IMR-90 (cell line): ENCODE results near the gene TRAPPC14. TPM values are rescaled to one million over a fixed set of nuclear protein-coding genes. Genes with fewer than 3 reads are reported as not detected.

Source experiments
- ATAC-seq: fragments of 200-7000 bp; cut with Tn5 transposase; 2 replicates; pipeline ENCODE4 v1.9.1; 2020; ENCODE audit warnings: low read depth, mild to moderate bottlenecking, moderate library complexity
- BruUV-seq: library from RNA; stranded (reverse); fragments of 400-500 nt; replicated peaks from 2 replicates; lab custom pipeline; 2021; lab: Mats Ljungman, UMichigan
- CTCF ChIA-PET: fragments of 300-600 bp; formaldehyde crosslinking; extraction: SDS; loops from one replicate; lab custom pipeline; 2021; ENCODE audit warnings: antibody characterized with exemption; lab: Yijun Ruan, JAX
- POLR2A ChIA-PET: fragments of 300-600 bp; sonication (Branson Sonifier 250); formaldehyde crosslinking; loops from one replicate; lab custom pipeline; 2022; ENCODE audit warnings: antibody characterized with exemption; ENCODE audit not compliant: unreplicated experiment; lab: Charles Lee
- DNase-seq: peaks from one replicate; pipeline ENCODE4 v3.0.0; 2013
- H2AFZ ChIP-seq: replicated peaks from 2 replicates; pipeline ENCODE3; 2013; ENCODE audit warnings: low read length, mild to moderate bottlenecking; ENCODE audit not compliant: poor library complexity
- H2AK5ac ChIP-seq: 2 replicates; pipeline ENCODE4 v1.6.1; 2013; ENCODE audit warnings: low read depth, low read length, inconsistent platforms
- H2AK9ac ChIP-seq: replicated peaks from 2 replicates; pipeline ENCODE3; 2013; ENCODE audit warnings: mild to moderate bottlenecking, low read depth, low read length, moderate library complexity; ENCODE audit not compliant: poor library complexity
- H2BK120ac ChIP-seq: 2 replicates; pipeline ENCODE4 v1.6.1; 2013; ENCODE audit warnings: low read depth, low read length, inconsistent platforms
- H2BK15ac ChIP-seq: 3 replicates; pipeline ENCODE4 v1.6.1; 2013; ENCODE audit warnings: low read depth, low read length, inconsistent platforms
- H2BK20ac ChIP-seq: 2 replicates; pipeline ENCODE4 v1.6.1; 2013; ENCODE audit warnings: low read depth, mild to moderate bottlenecking, inconsistent platforms, low read length, moderate library complexity
- H2BK5ac ChIP-seq: 2 replicates; pipeline ENCODE4 v1.6.1; 2013; ENCODE audit warnings: mild to moderate bottlenecking, low read depth, low read length, inconsistent platforms; ENCODE audit not compliant: poor library complexity, severe bottlenecking
- H3K14ac ChIP-seq: replicated peaks from 2 replicates; pipeline ENCODE4 v1.6.1; 2013; ENCODE audit warnings: low read depth, low read length, inconsistent platforms
- H3K18ac ChIP-seq: 2 replicates; pipeline ENCODE4 v1.6.1; 2013; ENCODE audit warnings: low read depth, low read length, control low read depth
- H3K23ac ChIP-seq: 2 replicates; pipeline ENCODE4 v1.6.1; 2013; ENCODE audit warnings: low read depth, low read length, inconsistent platforms
- H3K27ac ChIP-seq: 2 replicates; pipeline ENCODE4 v1.5.1; 2013; ENCODE audit warnings: mild to moderate bottlenecking, control low read depth, low read length; ENCODE audit not compliant: insufficient read depth
- H3K27me3 ChIP-seq: 2 replicates; pipeline ENCODE4 v1.6.1; 2013; ENCODE audit warnings: low read length; ENCODE audit not compliant: control insufficient read depth, insufficient read depth
- H3K36me3 ChIP-seq: 2 replicates; pipeline ENCODE4 v1.6.1; 2013; ENCODE audit warnings: low read length, mixed read lengths; ENCODE audit not compliant: control insufficient read depth, insufficient read depth
- H3K4ac ChIP-seq: 2 replicates; pipeline ENCODE4 v1.6.1; 2013; ENCODE audit warnings: low read depth, low read length, inconsistent platforms
- H3K4me1 ChIP-seq: 2 replicates; pipeline ENCODE4 v1.6.1; 2013; ENCODE audit warnings: low read length, mixed read lengths; ENCODE audit not compliant: control insufficient read depth, insufficient read depth
- H3K4me2 ChIP-seq: 2 replicates; pipeline ENCODE4 v1.6.1; 2013; ENCODE audit warnings: low read depth, mild to moderate bottlenecking, control low read depth, low read length, moderate library complexity
- H3K4me3 ChIP-seq: 2 replicates; pipeline ENCODE4 v1.5.1; 2013; ENCODE audit warnings: low read depth, mild to moderate bottlenecking, control low read depth, low read length, moderate library complexity; ENCODE audit not compliant: insufficient read depth
- H3K56ac ChIP-seq: 2 replicates; pipeline ENCODE4 v1.6.1; 2013; ENCODE audit warnings: low read length, inconsistent platforms; ENCODE audit not compliant: insufficient read depth; ENCODE audit errors: extremely low read depth
- H3K79me1 ChIP-seq, 2 experiments: 2 replicates each; pipeline ENCODE4 v1.6.1; 2013; ENCODE audit warnings: low read length in 2 of 2, inconsistent platforms in 1 of 2, low read depth in 1 of 2
- H3K9ac ChIP-seq: 2 replicates; pipeline ENCODE4 v1.6.1; 2013; ENCODE audit warnings: low read depth, low read length, control low read depth
- H3K9me1 ChIP-seq: 2 replicates; pipeline ENCODE4 v1.6.1; 2013; ENCODE audit warnings: low read length, inconsistent platforms; ENCODE audit not compliant: insufficient read depth
- H3K9me3 ChIP-seq: 2 replicates; pipeline ENCODE4 v1.6.1; 2013; ENCODE audit warnings: low read length; ENCODE audit not compliant: control insufficient read depth, insufficient read depth
- H4K20me1 ChIP-seq: 2 replicates; pipeline ENCODE4 v1.6.1; 2013; ENCODE audit warnings: low read length, inconsistent platforms; ENCODE audit not compliant: insufficient read depth
- H4K5ac ChIP-seq: 2 replicates; pipeline ENCODE4 v1.6.1; 2013; ENCODE audit warnings: mild to moderate bottlenecking, low read depth, low read length, control low read depth
- H4K8ac ChIP-seq, 2 experiments: 2 replicates each; pipeline ENCODE4 v1.6.1; 2013; ENCODE audit warnings: low read depth in 2 of 2, low read length in 2 of 2, control low read depth in 1 of 2, inconsistent platforms in 1 of 2
- H4K91ac ChIP-seq: 2 replicates; pipeline ENCODE4 v1.6.1; 2013; ENCODE audit warnings: low read depth, low read length, inconsistent platforms; ENCODE audit not compliant: insufficient read depth
- CEBPB ChIP-seq: IDR thresholded peaks from 2 replicates; pipeline ENCODE4 v1.6.1; 2012; ENCODE audit warnings: low read depth, low read length, improper control_type of control experiment
- CHD1 ChIP-seq: IDR thresholded peaks from 2 replicates; pipeline ENCODE4 v1.6.1; 2012; ENCODE audit warnings: low read depth, low read length, improper control_type of control experiment
- FOS ChIP-seq: fragments of 150-350 bp; IDR thresholded peaks from 2 replicates; pipeline ENCODE4 v1.6.1; 2016; ENCODE audit warnings: low read depth, low read length
- MAFK ChIP-seq: IDR thresholded peaks from 2 replicates; pipeline ENCODE4 v1.6.1; 2012; ENCODE audit warnings: low read depth, low read length, improper control_type of control experiment
- MAZ ChIP-seq: IDR thresholded peaks from 2 replicates; pipeline ENCODE4 v1.6.1; 2012; ENCODE audit warnings: low read depth, mild to moderate bottlenecking, low read length, improper control_type of control experiment, moderate library complexity, borderline replicate concordance
- NFE2L2 ChIP-seq: fragments of 150-350 bp; IDR thresholded peaks from 2 replicates; pipeline ENCODE4 v1.6.1; 2016; ENCODE audit warnings: low read depth, mild to moderate bottlenecking, low read length
- POLR2A ChIP-seq: IDR thresholded peaks from 2 replicates; pipeline ENCODE4 v1.6.1; 2012; ENCODE audit warnings: mild to moderate bottlenecking, low read depth, low read length
- RAD21 ChIP-seq: IDR thresholded peaks from 2 replicates; pipeline ENCODE4 v1.6.1; 2012; ENCODE audit warnings: low read length, improper control_type of control experiment
- RCOR1 ChIP-seq: IDR thresholded peaks from 2 replicates; pipeline ENCODE4 v1.6.1; 2012; ENCODE audit warnings: mild to moderate bottlenecking, low read length, improper control_type of control experiment; ENCODE audit not compliant: insufficient replicate concordance
- RFX5 ChIP-seq: IDR thresholded peaks from 2 replicates; pipeline ENCODE4 v1.8.0; 2012; ENCODE audit warnings: low read depth, mild to moderate bottlenecking, low read length, moderate library complexity
- SMC3 ChIP-seq: fragments of 150-350 bp; IDR thresholded peaks from 2 replicates; pipeline ENCODE4 v1.6.1; 2016; ENCODE audit warnings: low read depth, mild to moderate bottlenecking, antibody characterized with exemption, low read length, moderate library complexity
- WGBS, 2 experiments: methylation state at CpG; one replicate each; pipeline versions ENCODE4 v1.1.5 to v1.1.7; 2013; ENCODE audit warnings: missing lambda C conversion rate in 2 of 2; ENCODE audit not compliant: insufficient read length in 1 of 2; ENCODE audit errors: extremely low coverage in 2 of 2; 5-methylcytosine and 5-hydroxymethylcytosine counted together
- dilution Hi-C: fragments of 300-500 bp; cut with HindIII; formaldehyde crosslinking; loops from one replicate; pipeline ENCODE4 v1.14.3; 2018; ENCODE audit warnings: low sequenced_read_pairs; ENCODE audit not compliant: unreplicated experiment
- in situ Hi-C: fragments of 300-500 bp; cut with MboI; formaldehyde crosslinking; loops from 3 replicates; pipeline ENCODE4 v1.14.3; 2019; ENCODE audit warnings: low sequenced_read_pairs, inconsistent platforms, mixed read lengths
- intact Hi-C: fragments of 100-400 bp; cut with micrococcal nuclease; formaldehyde crosslinking; loops from 2 replicates; pipeline ENCODE4 v1.10.0; 2022
- polyA plus RNA-seq, 3 experiments: library from polyadenylated mRNA; depleted of rRNA; stranded (reverse); fragments of >200 nt; gene quantifications; 2 replicates each; pipeline ENCODE4 v1.2.3, GENCODE V29; 2012; ENCODE audit warnings: low replicate concordance in 1 of 3
- total RNA-seq: library from RNA; depleted of rRNA; stranded (reverse); fragments of >200 nt; gene quantifications from 2 replicates; pipeline ENCODE4 v1.2.3, GENCODE V29; 2012
- TF ChIP-seq, protein P1 (sequence below): fragments of 150-350 bp; IDR thresholded peaks from 2 replicates; pipeline ENCODE4 v1.6.1; 2017; ENCODE audit warnings: mild to moderate bottlenecking, antibody characterized with exemption, low read length, low read depth
- TF ChIP-seq, protein P2 (sequence below): conservative IDR thresholded peaks from 2 replicates; pipeline ENCODE4 v1.5.1; 2012; ENCODE audit warnings: mild to moderate bottlenecking, low read depth, low read length, improper control_type of control experiment
- TF ChIP-seq, protein P3 (sequence below): fragments of 150-350 bp; IDR thresholded peaks from 2 replicates; pipeline ENCODE4 v1.6.1; 2016; ENCODE audit warnings: low read depth, mild to moderate bottlenecking, low read length, moderate library complexity, borderline replicate concordance

TRAPPC14 gene
- total and polyA plus RNA-seq, 2 of the 4 experiments (the other 2 are of a cell fraction) = 4.5 to 15.9 TPM

DNA sequence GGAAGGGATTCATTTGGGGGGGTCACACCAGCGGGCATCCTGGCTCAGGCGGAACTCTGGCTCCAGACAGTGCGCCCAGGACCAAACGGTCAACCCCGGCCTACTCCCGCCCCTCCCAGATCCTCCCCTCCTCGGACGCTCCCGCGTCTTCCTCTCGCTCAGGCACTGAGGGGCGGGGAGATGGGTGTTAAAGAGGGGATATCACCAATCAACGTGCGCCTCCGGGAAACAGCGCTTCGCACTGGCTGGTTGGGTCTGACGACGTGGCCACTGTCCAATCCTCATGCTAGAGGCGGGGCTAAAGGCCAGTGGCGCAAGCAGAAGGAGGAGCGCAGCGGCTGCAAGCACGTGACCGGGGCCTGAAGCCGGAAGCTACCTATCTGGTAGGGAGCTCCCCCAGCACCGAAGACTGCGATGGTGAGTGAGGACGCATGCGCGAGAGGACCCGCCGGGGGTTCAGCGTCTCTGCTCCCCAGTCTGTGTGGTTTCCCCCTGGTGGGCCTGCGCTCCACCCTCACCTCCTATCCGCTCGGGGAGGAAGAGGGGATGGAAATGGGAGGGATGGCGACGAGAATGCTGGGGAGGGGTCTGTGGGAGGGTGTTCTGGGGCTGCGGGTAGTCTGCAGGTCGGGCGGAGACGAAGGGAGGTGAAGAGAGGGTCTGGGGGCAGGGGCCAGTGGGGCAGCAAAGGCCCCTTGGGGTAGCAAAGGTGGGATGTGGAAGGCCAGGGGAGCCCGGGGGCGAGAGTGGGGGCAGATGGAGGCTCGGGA, 9.8 kb downstream of the TRAPPC14 start, which contains the start of gene LAMTOR4:
Gene LAMTOR4, plus strand, starts transcription at position 360 of the 770 bp plus-strand sequence. Its CDS starts 55 bp downstream, at position 415.
- POLR2A ChIA-PET = interaction anchor here (0.5 to 0.6 kb wide), 3 partner anchors 8 to 45 kb away, joined by 3 to 6 read pairs (median 3); no protein-coding TSS in a partner anchor
- peak within 1 kb of the TSS; percentile 90 for H3K23ac ChIP-seq
- H3K36me3 ChIP-seq = peaks cover 9% of the 10 kb centered on the region
- ATAC-seq (peak; percentile 99), DNase-seq (peak; percentile 99)
- H4K5ac ChIP-seq = peak within 1 kb of the TSS; percentile 71
- peak within 1 kb of the TSS; percentile 76 for H2AK5ac ChIP-seq
- peak within 1 kb of the TSS; percentile 94 for H2AFZ ChIP-seq
- dilution Hi-C loops (no loop called here), intact Hi-C loops (no loop called here), in situ Hi-C loops (no loop called here)
- 0 out of 2 replicates have a peak, but pooled peaks cover 2% of the 10 kb centered on the region for H3K4me1 ChIP-seq
- H3K14ac ChIP-seq = peak within 1 kb of the TSS; percentile 91
- H3K56ac ChIP-seq = peak within 1 kb of the TSS; percentile 47
- H4K91ac ChIP-seq = peak within 1 kb of the TSS; percentile 90
- no peak within 1 kb of the TSS for H2BK15ac ChIP-seq
- peak within 1 kb of the TSS; percentile 70 for H3K18ac ChIP-seq
- no TSS peak for BruUV-seq
- WGBS, 2 experiments = 3% methylated on average over 7 of the region's 46 CpGs; no CpG with 5 or more reads in 1 of the 2 experiments
- peaks cover 17 to 43% of the 10 kb centered on the region in 2 experiments for H3K79me1 ChIP-seq
- no peaks in the 10 kb centered on the region for H3K27me3 ChIP-seq
- H3K9ac ChIP-seq = peak within 1 kb of the TSS; percentile 90
- peak within 1 kb of the TSS; percentile 44; the same call in 1 of the 2 replicates for H2BK120ac ChIP-seq
- H4K8ac ChIP-seq = peak within 1 kb of the TSS; percentile 80 to 99
- H3K9me1 ChIP-seq = no peaks in the 10 kb centered on the region
- H3K4me3 ChIP-seq = peak within 1 kb of the TSS; percentile 66
- H3K4me2 ChIP-seq = peak within 1 kb of the TSS; percentile 79
- peak within 1 kb of the TSS; percentile 96 for H2AK9ac ChIP-seq
- peaks cover 5% of the 10 kb centered on the region; the same call in 1 of the 2 replicates for H4K20me1 ChIP-seq
- peak within 1 kb of the TSS; percentile 86 for H3K27ac ChIP-seq
- no peak within 1 kb of the TSS for H2BK20ac ChIP-seq
- peak within 1 kb of the TSS; percentile 94 for H3K4ac ChIP-seq
- peak within 1 kb of the TSS; percentile 82 for H2BK5ac ChIP-seq
- CTCF ChIA-PET = interaction anchor here (0.8 to 1.0 kb wide), 2 partner anchors 8 to 16 kb away, joined by 3 read pairs; no protein-coding TSS in a partner anchor
- H3K9me3 ChIP-seq = no peaks in the 10 kb centered on the region
- TF ChIP-seq MAFK (no peak), RCOR1 (no peak), CHD1 (no peak), MAZ (peak; percentile 92), FOS (peak; percentile 73), CEBPB (peak; percentile 93), RFX5 (no peak), SMC3 (no peak), NFE2L2 (no peak), RAD21 (no peak), POLR2A (no peak)
- TF ChIP-seq, protein P1, sequence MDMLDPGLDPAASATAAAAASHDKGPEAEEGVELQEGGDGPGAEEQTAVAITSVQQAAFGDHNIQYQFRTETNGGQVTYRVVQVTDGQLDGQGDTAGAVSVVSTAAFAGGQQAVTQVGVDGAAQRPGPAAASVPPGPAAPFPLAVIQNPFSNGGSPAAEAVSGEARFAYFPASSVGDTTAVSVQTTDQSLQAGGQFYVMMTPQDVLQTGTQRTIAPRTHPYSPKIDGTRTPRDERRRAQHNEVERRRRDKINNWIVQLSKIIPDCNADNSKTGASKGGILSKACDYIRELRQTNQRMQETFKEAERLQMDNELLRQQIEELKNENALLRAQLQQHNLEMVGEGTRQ = peak; percentile 95
- TF ChIP-seq, protein P2, sequence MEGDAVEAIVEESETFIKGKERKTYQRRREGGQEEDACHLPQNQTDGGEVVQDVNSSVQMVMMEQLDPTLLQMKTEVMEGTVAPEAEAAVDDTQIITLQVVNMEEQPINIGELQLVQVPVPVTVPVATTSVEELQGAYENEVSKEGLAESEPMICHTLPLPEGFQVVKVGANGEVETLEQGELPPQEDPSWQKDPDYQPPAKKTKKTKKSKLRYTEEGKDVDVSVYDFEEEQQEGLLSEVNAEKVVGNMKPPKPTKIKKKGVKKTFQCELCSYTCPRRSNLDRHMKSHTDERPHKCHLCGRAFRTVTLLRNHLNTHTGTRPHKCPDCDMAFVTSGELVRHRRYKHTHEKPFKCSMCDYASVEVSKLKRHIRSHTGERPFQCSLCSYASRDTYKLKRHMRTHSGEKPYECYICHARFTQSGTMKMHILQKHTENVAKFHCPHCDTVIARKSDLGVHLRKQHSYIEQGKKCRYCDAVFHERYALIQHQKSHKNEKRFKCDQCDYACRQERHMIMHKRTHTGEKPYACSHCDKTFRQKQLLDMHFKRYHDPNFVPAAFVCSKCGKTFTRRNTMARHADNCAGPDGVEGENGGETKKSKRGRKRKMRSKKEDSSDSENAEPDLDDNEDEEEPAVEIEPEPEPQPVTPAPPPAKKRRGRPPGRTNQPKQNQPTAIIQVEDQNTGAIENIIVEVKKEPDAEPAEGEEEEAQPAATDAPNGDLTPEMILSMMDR = no peak
- TF ChIP-seq, protein P3, sequence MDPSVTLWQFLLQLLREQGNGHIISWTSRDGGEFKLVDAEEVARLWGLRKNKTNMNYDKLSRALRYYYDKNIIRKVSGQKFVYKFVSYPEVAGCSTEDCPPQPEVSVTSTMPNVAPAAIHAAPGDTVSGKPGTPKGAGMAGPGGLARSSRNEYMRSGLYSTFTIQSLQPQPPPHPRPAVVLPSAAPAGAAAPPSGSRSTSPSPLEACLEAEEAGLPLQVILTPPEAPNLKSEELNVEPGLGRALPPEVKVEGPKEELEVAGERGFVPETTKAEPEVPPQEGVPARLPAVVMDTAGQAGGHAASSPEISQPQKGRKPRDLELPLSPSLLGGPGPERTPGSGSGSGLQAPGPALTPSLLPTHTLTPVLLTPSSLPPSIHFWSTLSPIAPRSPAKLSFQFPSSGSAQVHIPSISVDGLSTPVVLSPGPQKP = no peak
